GM15510 (cell line): ENCODE measurements around the gene TOX2.

Experiments used
- POLR2A ChIP-seq: IDR thresholded peaks from 3 replicates; pipeline ENCODE4 v1.6.1; 2011; ENCODE audit warnings: borderline replicate concordance; ENCODE audit not compliant: insufficient read length; ENCODE audit errors: extremely low read depth

The TOX2 gene

GRCh38 chr20:44034965-44035635 lies 120.4 kb downstream of the TOX2 start:
- TF ChIP-seq POLR2A: no peak

- TF ChIP-seq POLR2A: no peak
Observed at GRCh38 chr20:44035924-44036323, 121.3 kb downstream of the TOX2 start.

DNA sequence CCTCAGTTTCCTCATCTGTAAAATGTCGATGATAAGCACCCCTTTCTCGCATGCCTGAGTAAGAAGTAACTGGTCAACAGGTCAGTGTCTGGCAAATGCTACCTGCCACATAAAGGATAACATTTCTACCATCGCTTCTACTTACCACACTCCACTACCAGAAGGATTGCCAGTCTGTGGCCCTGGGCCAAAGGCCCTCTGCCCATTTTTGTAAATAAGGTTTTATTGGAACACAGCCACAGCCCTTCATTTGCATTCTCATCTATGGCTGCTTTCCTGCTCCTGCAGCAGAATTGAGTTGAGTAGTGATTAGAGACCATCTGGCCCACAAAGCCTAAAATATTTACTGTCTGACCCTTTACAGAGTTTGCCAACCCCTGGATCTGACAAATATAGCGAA lies 121.8 kb downstream of the TOX2 start:
- no peak for TF ChIP-seq POLR2A

DNA sequence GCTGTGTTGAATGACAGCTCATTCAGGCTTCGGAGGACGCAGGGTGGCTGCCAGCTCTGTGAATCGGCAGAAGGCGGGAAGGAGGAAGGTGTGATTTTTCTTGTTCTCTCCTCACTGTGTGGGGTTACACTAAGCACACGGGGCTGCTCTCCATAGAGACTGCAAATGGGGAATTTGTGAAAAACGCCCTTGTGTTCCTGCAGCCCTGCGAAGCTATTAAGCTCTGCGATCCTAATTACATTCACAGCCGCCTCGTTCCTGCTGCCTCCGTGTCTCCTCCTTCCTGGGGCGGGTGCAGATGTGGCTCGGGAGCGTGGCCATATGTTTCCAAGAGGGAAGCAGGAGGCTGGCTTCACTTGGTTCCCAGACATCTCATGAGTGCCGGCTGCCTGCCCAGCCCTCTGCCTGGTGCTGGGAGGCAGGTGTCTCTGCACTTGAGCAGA lies 124.0 kb downstream of the TOX2 start:
- no peak for TF ChIP-seq POLR2A

- TF ChIP-seq POLR2A: no peak
Observed at GRCh38 chr20:44039147-44039546, 124.5 kb downstream of the TOX2 start.

DNA sequence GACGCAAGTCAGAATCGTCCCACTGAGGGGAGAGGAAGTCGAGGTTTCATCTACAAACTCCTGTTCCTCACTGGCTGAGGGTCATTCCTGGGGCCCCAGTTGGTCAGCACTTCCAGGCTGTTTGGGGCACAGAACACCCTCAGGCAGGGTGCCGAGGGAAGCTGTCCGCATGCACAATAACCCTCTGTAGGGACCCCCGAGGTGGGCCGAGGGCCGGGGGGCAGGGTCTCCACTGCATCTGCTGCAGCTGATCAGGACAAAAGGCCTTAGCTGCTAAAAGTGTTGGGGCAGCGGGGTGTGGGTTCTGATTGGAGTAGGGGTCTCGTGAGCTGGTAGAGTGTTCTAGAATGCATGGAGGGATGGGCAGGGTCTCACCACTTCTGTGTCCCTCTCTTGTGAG lies 125.1 kb downstream of the TOX2 start:
- TF ChIP-seq POLR2A: no peak

- no peak for TF ChIP-seq POLR2A
Observed at GRCh38 chr20:44040202-44040915, 125.7 kb downstream of the TOX2 start.

GRCh38 chr20:44041001-44041400 lies 126.3 kb downstream of the TOX2 start:
- TF ChIP-seq POLR2A: no peak

GRCh38 chr20:44050327-44050726 lies 135.7 kb downstream of the TOX2 start:
- no peak for TF ChIP-seq POLR2A

DNA sequence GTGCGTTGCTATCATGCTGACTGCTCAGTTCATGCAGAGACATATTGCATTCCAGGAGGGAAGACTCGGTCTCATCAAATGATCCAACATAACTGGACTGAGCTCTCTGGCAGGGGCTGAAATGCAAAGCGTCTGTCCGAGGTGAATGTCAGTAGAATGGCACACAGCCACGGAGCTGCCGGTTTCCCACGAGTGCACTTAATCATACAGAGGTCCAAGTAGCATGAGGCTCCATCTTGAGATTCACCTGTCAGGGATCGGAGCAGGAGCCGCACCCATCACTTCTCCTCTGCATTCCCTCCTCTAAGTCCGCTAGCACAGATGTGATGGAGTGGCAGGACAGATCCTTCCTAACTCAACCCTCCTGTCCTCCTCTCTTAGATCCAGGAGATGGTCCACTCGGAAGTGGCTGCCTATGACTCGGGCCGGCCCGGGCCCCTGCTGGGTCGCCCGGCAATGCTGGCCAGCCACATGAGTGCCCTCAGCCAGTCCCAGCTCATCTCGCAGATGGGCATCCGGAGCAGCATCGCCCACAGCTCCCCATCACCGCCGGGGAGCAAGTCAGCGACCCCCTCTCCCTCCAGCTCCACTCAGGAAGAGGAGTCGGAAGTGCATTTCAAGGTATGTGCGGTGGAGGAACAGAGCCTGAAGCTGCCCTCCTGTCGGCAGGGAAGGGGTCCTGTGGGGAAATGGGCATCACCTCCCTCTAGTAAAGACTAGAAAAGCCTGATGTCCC lies 136.4 kb downstream of the TOX2 start:
- no peak for TF ChIP-seq POLR2A

DNA sequence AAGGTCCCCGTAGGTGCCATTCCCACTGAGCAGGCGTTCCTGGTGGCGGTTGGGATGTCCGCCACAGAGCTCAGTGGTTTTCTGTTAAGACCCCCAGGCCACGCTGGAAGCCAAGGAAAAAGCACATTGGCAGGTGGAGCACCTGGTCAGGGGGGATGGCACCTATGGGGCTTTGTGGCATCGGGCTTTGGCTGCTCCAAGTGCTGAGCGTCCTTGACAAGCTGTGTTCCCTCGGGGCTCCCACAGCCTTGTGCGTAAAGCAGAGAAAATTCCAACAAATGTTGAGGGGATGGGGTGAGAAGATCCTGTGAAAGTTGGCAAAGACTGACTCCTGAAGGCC lies 137.0 kb downstream of the TOX2 start:
- TF ChIP-seq POLR2A: no peak

- TF ChIP-seq POLR2A: no peak
Observed at GRCh38 chr20:44052166-44052565, 137.5 kb downstream of the TOX2 start.

- TF ChIP-seq POLR2A: no peak
Observed at GRCh38 chr20:44053046-44053445, 138.4 kb downstream of the TOX2 start.

DNA sequence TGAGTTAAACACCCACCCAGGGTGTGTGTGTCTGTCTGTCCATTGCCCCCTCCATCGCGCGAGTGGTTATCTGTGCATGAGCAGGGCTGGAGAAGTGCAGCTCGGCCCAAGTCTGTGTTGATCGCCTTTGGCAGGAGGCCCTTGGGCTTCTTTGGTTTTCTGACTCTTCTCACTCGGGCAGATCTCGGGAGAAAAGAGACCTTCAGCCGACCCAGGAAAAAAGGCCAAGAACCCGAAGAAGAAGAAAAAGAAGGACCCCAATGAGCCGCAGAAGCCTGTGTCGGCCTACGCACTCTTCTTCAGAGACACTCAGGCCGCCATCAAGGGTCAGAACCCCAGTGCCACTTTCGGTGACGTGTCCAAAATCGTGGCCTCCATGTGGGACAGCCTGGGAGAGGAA lies 139.5 kb downstream of the TOX2 start:
- TF ChIP-seq POLR2A: no peak

- no peak for TF ChIP-seq POLR2A
Observed at GRCh38 chr20:44054849-44055248, 140.2 kb downstream of the TOX2 start.

DNA sequence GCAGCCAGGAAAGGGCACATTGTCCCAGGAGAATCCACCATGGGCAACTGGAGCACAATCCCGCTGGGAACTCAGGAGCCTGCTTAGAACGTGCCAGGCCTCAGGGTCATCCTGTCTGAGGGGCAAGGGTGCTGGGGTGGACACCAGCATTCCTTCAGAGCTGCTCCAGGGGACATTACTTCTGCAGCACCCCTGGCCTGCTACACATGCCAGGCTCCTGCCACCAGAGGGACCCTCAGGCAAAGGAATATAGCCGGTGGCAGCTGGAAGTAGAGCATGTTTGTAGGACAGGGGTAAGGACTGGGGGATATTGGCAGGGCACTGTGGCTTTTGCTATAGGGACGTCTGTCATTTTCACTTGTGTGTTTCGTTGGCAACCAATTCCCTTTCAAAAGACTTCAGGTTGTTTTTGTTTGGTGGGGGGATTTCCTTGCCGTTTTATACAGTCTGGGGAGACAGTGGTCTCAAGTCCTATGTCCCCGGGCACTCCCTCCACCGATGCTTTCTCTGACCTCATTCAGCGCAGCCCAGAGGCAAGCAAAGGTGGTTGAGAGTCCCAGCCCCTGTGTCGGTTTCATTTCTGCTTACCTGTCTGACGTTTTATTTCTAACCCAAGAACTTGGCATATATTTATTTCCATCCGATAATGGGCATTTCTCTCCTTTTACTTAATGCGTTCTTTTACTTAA lies 141.5 kb downstream of the TOX2 start:
- no peak for TF ChIP-seq POLR2A
